Calu3 (cell line): ENCODE data around the gene ZFP91. TPM values are rescaled to one million over a fixed set of nuclear protein-coding genes. Genes with fewer than 3 reads are reported as not detected.
A peak's percentile ranks its signal among the peaks of the same experiment; 100 is the strongest.

Experiments
- Bru-seq: library from RNA; stranded (reverse); fragments of 400-500 nt; gene quantifications from one replicate; lab custom pipeline; 2021; lab: Mats Ljungman, UMichigan
- BruChase-seq, 2 experiments: library from RNA; stranded (reverse); fragments of 400-500 nt; gene quantifications; one replicate each; lab custom pipeline; 2021; lab: Mats Ljungman, UMichigan
- BruUV-seq: library from RNA; stranded (reverse); fragments of 400-500 nt; replicated peaks from 2 replicates; lab custom pipeline; 2021; lab: Mats Ljungman, UMichigan
- CTCF ChIA-PET: fragments of 300-600 bp; sonication (Branson Sonifier 250); formaldehyde crosslinking; loops from one replicate; lab custom pipeline; 2022; ENCODE audit warnings: antibody characterized with exemption; lab: Charles Lee
- DNase-seq: peaks from one replicate; pipeline ENCODE4 v3.0.0; 2022
- H3K27ac Mint-ChIP-seq: one replicate; pipeline ENCODE4 v1.8.0; 2022; ENCODE audit warnings: mixed read lengths; ENCODE audit not compliant: unreplicated experiment
- H3K27me3 Mint-ChIP-seq: one replicate; pipeline ENCODE4 v1.8.0; 2022; ENCODE audit warnings: mixed read lengths; ENCODE audit not compliant: unreplicated experiment
- H3K36me3 Mint-ChIP-seq: one replicate; pipeline ENCODE4 v1.8.0; 2022; ENCODE audit warnings: mild to moderate bottlenecking, moderate library complexity, mixed read lengths; ENCODE audit not compliant: insufficient read depth, unreplicated experiment
- H3K4me1 Mint-ChIP-seq: one replicate; pipeline ENCODE4 v1.8.0; 2022; ENCODE audit warnings: mild to moderate bottlenecking, low read depth, mixed read lengths; ENCODE audit not compliant: unreplicated experiment
- H3K4me3 Mint-ChIP-seq: one replicate; pipeline ENCODE4 v1.8.0; 2022; ENCODE audit warnings: mild to moderate bottlenecking, low read depth, moderate library complexity, mixed read lengths; ENCODE audit not compliant: unreplicated experiment
- H3K9me3 Mint-ChIP-seq: one replicate; pipeline ENCODE4 v1.8.0; 2022; ENCODE audit warnings: low read depth, mixed read lengths; ENCODE audit not compliant: unreplicated experiment
- CTCF ChIP-seq: fragments of 200-600 bp; IDR thresholded peaks from one replicate; pipeline ENCODE4 v1.8.0; 2022; ENCODE audit warnings: antibody characterized with exemption; ENCODE audit not compliant: unreplicated experiment
- intact Hi-C: fragments of 100-400 bp; cut with micrococcal nuclease; formaldehyde crosslinking; loops from one replicate; pipeline ENCODE4 v1.10.0; 2022; ENCODE audit not compliant: unreplicated experiment
- long read RNA-seq: library from polyadenylated mRNA; stranded (forward); transcript quantifications from one replicate; pipeline ENCODE4 v2.0.0, GENCODE V29; 2022
- total RNA-seq: library from RNA; stranded (reverse); gene quantifications from 2 replicates; pipeline ENCODE4 v1.2.3, GENCODE V29; 2022

Gene ZFP91
- total RNA-seq (61.5 and 61.7 TPM in 2 replicates), Bru-seq, nascent RNA (percentile 98 among the genes with signal in this experiment), BruChase-seq, experiment 1, labeled RNA remaining after a 6-hour chase (percentile 100 among the genes with signal in this experiment), BruChase-seq, experiment 2, labeled RNA remaining after a 2-hour chase (percentile 100 among the genes with signal in this experiment)
- long read RNA-seq, partial matches to known transcripts: 1 of 15 reads
- long read RNA-seq, other reads (novel, unspliced or antisense): 14 of 15 reads

GRCh38 chr11:58578635-58579191 lies at the start of gene ZFP91:
ZFP91 (plus strand) TSS chr11:58579063; CDS start chr11:58579282, 219 bp downstream.
- CTCF ChIA-PET: interaction anchor here (1.6 to 2.1 kb wide), 2 partner anchors 11 to 51 kb away, joined by 6 to 7 read pairs; no protein-coding TSS in a partner anchor
- peaks cover 29% of the 10 kb centered on the region for H3K4me1 Mint-ChIP-seq
- peaks cover 54% of the 10 kb centered on the region for H3K36me3 Mint-ChIP-seq
- no peak for TF ChIP-seq CTCF
- H3K9me3 Mint-ChIP-seq: peaks cover 2% of the 10 kb centered on the region
- BruUV-seq: no TSS peak
- intact Hi-C loops: loop anchor here (5.0 to 10.0 kb wide), 2 partner anchors 324 to 346 kb away; no protein-coding TSS in a partner anchor
- H3K4me3 Mint-ChIP-seq: peak within 1 kb of the TSS; percentile 97
- DNase-seq: peak; percentile 93
- no peaks in the 10 kb centered on the region for H3K27me3 Mint-ChIP-seq
- H3K27ac Mint-ChIP-seq: peak within 1 kb of the TSS; percentile 96

GRCh38 chr11:58530236-58530635 lies 48.6 kb upstream of the ZFP91 start:
- no peaks in the 10 kb centered on the region for H3K4me1 Mint-ChIP-seq
- no peaks in the 10 kb centered on the region for H3K36me3 Mint-ChIP-seq
- H3K9me3 Mint-ChIP-seq: no peaks in the 10 kb centered on the region
- TF ChIP-seq CTCF: no peak
- no peak overlapping the region for H3K4me3 Mint-ChIP-seq
- H3K27ac Mint-ChIP-seq: no peak overlapping the region
- no peaks in the 10 kb centered on the region for H3K27me3 Mint-ChIP-seq
- no peak for DNase-seq
- CTCF ChIA-PET: interaction anchor here (1.4 kb wide), 1 partner anchor 38 kb away, joined by 5 read pairs; no protein-coding TSS in a partner anchor
- intact Hi-C loops: no loop called here
- BruUV-seq: no TSS peak

- CTCF ChIA-PET: interaction anchor here (0.6 kb wide), 1 partner anchor 835 kb away, joined by 3 read pairs; no protein-coding TSS in a partner anchor
- H3K36me3 Mint-ChIP-seq: no peaks in the 10 kb centered on the region
- intact Hi-C loops: no loop called here
- no peaks in the 10 kb centered on the region for H3K9me3 Mint-ChIP-seq
- H3K27ac Mint-ChIP-seq: no peak overlapping the region
- no peak for TF ChIP-seq CTCF
- no peaks in the 10 kb centered on the region for H3K4me1 Mint-ChIP-seq
- H3K27me3 Mint-ChIP-seq: no peaks in the 10 kb centered on the region
- no TSS peak for BruUV-seq
- no peak for DNase-seq
- no peak overlapping the region for H3K4me3 Mint-ChIP-seq
Observed at GRCh38 chr11:58531865-58532341, 47.0 kb upstream of the ZFP91 start.

- no peaks in the 10 kb centered on the region for H3K36me3 Mint-ChIP-seq
- intact Hi-C loops: no loop called here
- no peaks in the 10 kb centered on the region for H3K27me3 Mint-ChIP-seq
- no TSS peak for BruUV-seq
- TF ChIP-seq CTCF: no peak
- no peak overlapping the region for H3K4me3 Mint-ChIP-seq
- no peak for DNase-seq
- H3K4me1 Mint-ChIP-seq: no peaks in the 10 kb centered on the region
- no peak overlapping the region for H3K27ac Mint-ChIP-seq
- CTCF ChIA-PET: no interaction called here
- H3K9me3 Mint-ChIP-seq: no peaks in the 10 kb centered on the region
Observed at GRCh38 chr11:58546841-58547240, 32.0 kb upstream of the ZFP91 start.
